Measurements from ENCODE around the gene ZNF699.

Gene ZNF699

DNA sequence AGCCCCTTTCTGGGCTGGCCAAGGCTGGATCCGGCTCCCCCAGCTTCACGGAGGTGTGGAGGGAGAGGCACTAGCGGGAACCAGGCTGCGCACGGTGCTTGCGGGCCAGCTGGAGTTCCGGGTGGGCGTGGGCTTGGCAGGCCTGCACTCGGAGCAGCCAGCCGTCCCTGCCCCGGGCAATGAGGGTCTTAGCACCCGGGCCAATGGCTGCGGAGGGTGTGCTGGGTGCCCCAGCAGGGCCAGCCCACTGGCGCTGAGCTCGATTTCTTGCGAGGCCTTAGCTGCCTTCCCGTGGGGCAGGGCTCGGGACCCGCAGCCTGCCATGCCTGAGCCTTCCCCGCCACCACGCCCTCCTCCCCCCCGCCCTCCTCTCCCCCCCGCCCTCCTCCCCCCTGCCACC, 11.7 kb upstream of the ZNF699 start:
- no peak overlapping the region for H3K4me3 ChIP-seq (replicated peaks; ENCODE audit: low read depth, low read length)
- TF ChIP-seq, protein P1, sequence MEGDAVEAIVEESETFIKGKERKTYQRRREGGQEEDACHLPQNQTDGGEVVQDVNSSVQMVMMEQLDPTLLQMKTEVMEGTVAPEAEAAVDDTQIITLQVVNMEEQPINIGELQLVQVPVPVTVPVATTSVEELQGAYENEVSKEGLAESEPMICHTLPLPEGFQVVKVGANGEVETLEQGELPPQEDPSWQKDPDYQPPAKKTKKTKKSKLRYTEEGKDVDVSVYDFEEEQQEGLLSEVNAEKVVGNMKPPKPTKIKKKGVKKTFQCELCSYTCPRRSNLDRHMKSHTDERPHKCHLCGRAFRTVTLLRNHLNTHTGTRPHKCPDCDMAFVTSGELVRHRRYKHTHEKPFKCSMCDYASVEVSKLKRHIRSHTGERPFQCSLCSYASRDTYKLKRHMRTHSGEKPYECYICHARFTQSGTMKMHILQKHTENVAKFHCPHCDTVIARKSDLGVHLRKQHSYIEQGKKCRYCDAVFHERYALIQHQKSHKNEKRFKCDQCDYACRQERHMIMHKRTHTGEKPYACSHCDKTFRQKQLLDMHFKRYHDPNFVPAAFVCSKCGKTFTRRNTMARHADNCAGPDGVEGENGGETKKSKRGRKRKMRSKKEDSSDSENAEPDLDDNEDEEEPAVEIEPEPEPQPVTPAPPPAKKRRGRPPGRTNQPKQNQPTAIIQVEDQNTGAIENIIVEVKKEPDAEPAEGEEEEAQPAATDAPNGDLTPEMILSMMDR (IDR thresholded peaks at IDR 0.05; ENCODE audit: low read depth, low read length, missing control alignments), result no peak
- no peak for DNase-seq (ENCODE audit: extremely low read depth, low read depth)

DNA sequence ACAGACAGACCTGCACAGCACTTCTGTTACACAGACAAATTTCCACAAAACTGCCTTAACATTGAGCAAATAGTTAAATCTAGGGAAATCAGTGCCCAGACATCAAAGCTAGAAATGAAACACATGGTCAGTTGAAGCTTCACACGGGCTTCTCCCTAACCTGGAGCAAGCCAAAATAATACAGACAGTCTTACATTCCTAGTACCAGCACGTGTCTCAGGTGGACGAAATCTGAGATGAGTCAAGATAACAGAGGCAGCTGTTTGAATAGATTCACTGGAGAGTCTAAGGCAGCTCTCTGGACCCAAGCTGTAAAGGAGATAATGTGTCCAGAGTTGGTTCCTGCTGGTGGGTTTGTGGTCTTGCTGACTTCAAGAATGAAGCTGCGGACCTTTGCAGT, 4.1 kb upstream of the ZNF699 start:
- TF ChIP-seq, protein P1 (IDR thresholded peaks at IDR 0.05; ENCODE audit: low read depth, low read length, missing control alignments), result no peak
- DNase-seq (ENCODE audit: extremely low read depth, low read depth), result no peak
- no peak overlapping the region for H3K4me3 ChIP-seq (replicated peaks; ENCODE audit: low read depth, low read length)

DNA sequence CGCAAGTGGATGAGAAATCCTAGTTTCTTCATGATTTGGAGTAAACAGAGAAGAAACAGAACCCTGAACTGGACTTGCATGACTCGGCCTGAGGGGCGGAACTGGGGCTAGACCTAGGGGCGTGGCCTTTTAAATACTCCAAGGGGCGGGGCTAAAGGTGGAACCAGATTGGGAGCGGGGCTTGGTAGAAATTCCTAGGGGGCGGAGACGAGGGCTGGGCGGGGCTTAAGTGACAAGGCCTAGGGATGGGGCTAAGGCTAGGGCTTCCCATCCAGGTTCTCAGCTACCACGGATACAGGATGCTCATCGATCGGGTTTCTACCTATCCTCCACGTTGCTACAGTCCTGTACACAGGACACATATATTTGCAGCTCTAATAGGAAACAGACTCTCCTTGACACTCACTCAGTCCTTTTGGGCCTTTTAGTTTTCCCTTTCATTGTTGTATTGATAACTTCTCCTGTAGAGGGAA, 372 bp upstream of the ZNF699 start:
- TF ChIP-seq, protein P1 (IDR thresholded peaks at IDR 0.05; ENCODE audit: low read depth, low read length, missing control alignments), result no peak
- no peak for DNase-seq (ENCODE audit: extremely low read depth, low read depth)
- peak overlapping the region; percentile 54 for H3K4me3 ChIP-seq (replicated peaks; ENCODE audit: low read depth, low read length)

DNA sequence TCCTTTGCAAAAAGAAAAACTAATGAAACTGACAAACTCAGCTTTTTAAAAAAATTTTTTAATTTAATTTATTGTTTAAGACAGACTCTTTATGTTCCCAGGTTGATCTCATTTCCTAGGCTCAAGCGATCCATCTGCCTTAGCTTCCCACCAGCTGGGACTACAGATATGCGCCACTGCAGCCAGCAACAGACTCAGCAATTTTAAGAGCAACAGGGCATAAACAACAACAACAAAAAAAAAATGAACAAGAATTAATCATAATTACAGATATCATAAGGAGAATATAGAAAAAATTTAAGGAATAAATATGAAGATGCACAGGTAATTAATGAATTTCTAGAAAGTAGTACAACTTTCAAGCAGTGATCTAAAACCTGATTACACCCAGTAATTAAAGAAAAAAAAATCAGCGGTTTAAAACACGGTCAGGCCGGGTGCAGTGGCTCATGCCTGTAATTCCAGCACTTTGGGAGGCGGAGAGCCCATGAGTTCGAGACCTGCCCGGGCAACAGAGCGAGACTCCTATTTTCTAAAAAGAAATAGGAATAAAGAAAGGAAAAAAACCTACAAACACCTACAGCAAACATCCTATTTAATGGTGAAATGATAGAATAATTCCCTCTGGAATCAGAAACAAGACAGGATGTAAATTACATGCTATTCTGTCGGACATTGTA, 1.4 kb downstream of the ZNF699 start:
- no peak overlapping the region; the same call in 1 of the 2 replicates for H3K4me3 ChIP-seq (replicated peaks; ENCODE audit: low read depth, low read length)
- DNase-seq (ENCODE audit: extremely low read depth, low read depth), result no peak
- TF ChIP-seq, protein P1 (IDR thresholded peaks at IDR 0.05; ENCODE audit: low read depth, low read length, missing control alignments), result no peak

DNA sequence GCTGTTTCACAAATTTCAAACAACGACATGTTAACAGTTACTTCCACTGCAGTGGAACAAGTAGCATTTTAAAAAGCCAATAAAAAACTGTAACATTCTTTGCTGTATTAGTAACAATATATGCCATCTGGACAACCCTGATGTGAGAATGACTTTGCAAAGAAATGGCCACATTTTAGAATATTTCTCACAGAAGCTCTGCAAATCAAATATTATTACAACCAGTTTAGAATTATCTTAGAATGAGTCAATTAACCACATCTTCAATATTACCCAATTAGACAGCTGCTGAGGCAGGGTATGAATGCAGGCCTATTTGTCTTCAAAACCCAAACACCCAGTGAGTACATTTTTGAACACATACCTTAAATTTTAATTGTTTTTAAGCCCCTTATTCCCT, 3.2 kb downstream of the ZNF699 start:
- no peak for DNase-seq (ENCODE audit: extremely low read depth, low read depth)
- TF ChIP-seq, protein P1 (IDR thresholded peaks at IDR 0.05; ENCODE audit: low read depth, low read length, missing control alignments), result no peak
- no peak overlapping the region for H3K4me3 ChIP-seq (replicated peaks; ENCODE audit: low read depth, low read length)

DNA sequence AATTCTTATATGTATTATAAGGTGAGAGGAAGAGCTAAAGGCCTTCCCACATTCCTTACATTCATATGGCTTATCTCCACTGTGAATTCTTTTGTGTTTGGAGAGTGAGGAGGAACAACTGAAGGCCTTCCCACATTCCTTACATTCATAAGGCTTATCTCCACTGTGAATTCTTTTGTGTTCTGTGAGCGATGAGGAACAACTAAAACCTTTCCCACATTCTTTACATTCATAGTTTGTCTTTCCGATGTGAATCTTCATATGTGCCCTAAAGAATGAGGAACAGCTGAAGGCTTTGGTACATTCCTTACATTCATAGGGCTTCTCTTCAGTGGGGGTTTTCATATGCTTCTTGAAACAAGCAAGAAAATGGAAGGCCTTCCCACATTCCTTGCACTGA, 13.3 kb downstream of the ZNF699 start:
- TF ChIP-seq, protein P1 (IDR thresholded peaks at IDR 0.05; ENCODE audit: low read depth, low read length, missing control alignments), result no peak
- no peak overlapping the region for H3K4me3 ChIP-seq (replicated peaks; ENCODE audit: low read depth, low read length)
- DNase-seq (ENCODE audit: extremely low read depth, low read depth), result no peak

DNA sequence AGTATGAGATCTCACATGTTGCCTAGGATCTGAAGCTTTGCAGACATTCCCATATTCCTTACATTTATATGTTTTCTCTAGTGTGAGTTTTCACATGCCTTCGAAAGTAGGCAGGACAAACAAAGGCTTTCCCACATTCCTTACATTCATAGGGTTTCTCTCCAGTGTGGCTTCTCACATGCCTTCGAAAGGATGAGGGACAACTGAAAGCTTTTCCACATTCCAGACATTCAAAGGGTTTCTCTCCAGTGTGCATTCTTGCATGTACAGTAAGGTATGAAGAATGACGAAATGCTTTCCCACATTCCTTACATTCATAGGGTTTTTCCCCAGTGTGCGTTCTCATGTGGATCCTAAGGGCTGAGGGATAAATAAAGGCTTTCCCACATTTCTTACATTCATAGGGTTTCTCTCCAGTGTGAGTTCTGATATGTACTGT, 14.2 kb downstream of the ZNF699 start:
- TF ChIP-seq, protein P1 (IDR thresholded peaks at IDR 0.05; ENCODE audit: low read depth, low read length, missing control alignments), result no peak
- DNase-seq (ENCODE audit: extremely low read depth, low read depth), result no peak
- H3K4me3 ChIP-seq (replicated peaks; ENCODE audit: low read depth, low read length), result no peak overlapping the region
